ENCODE measurements around the gene PPIL3. TPM values are rescaled to one million over a fixed set of nuclear protein-coding genes. Genes with fewer than 3 reads are reported as not detected.

Gene PPIL3
- polyA plus RNA-seq, 1 donor from 2014 or later: 109 TPM

GRCh38 chr2:200839513-200839912 is 49.4 kb downstream of the PPIL3 start:
- H2AFZ ChIP-seq (ENCODE audit: low read depth, low read length): no peak overlapping the region
- H3K9ac ChIP-seq (ENCODE audit: low read length): no peak overlapping the region
- H3K79me2 ChIP-seq (replicated peaks; ENCODE audit: insufficient read depth, low read length): no peaks in the 10 kb centered on the region
- no peaks in the 10 kb centered on the region for H3K36me3 ChIP-seq (ENCODE audit: insufficient read depth, low read length)
- no peaks in the 10 kb centered on the region for H3K9me3 ChIP-seq (ENCODE audit: low read length)
- H3K27ac ChIP-seq (ENCODE audit: low read length): no peak overlapping the region
- no peaks in the 10 kb centered on the region for H4K20me1 ChIP-seq (ENCODE audit: insufficient read depth)
- no peaks in the 10 kb centered on the region for H3K9me2 ChIP-seq (ENCODE audit: insufficient read depth, low read length)
- no peak overlapping the region for H3K4me2 ChIP-seq (ENCODE audit: low read length)
- TF ChIP-seq EP300 (conservative IDR thresholded peaks at IDR 0.05; ENCODE audit: poor library complexity, severe bottlenecking) (no peak), CTCF (IDR thresholded peaks at IDR 0.05; ENCODE audit: poor library complexity, severe bottlenecking) (no peak), MXI1 (conservative IDR thresholded peaks at IDR 0.05; ENCODE audit: poor library complexity, severe bottlenecking) (no peak), TAF1 (IDR thresholded peaks at IDR 0.05; ENCODE audit: low read depth) (no peak), SMC3 (conservative IDR thresholded peaks at IDR 0.05; ENCODE audit: poor library complexity) (no peak), RAD21 (conservative IDR thresholded peaks at IDR 0.05) (no peak), POLR2AphosphoS5 (IDR thresholded peaks at IDR 0.05) (no peak), EZH2 (IDR thresholded peaks at IDR 0.05; ENCODE audit: borderline replicate concordance, insufficient read depth, low read length, poor library complexity, severe bottlenecking) (no peak), REST (IDR thresholded peaks at IDR 0.05; ENCODE audit: borderline replicate concordance) (no peak)
- H3K4me3 ChIP-seq (ENCODE audit: low read length): no peak overlapping the region
- H3K27me3 ChIP-seq (ENCODE audit: insufficient read depth, low read depth, low read length): no peaks in the 10 kb centered on the region
- H3F3A ChIP-seq (ENCODE audit: insufficient read depth, low read length, poor library complexity, severe bottlenecking): no peaks in the 10 kb centered on the region

- H4K20me1 ChIP-seq (ENCODE audit: insufficient read depth): no peaks in the 10 kb centered on the region
These were observed 54.2 kb downstream of the PPIL3 start for GRCh38 chr2:200834701-200835100.

More at GRCh38 chr2:200834701-200835100, 54.2 kb downstream of the PPIL3 start:
- no peaks in the 10 kb centered on the region for H3K27me3 ChIP-seq (ENCODE audit: insufficient read depth, low read depth, low read length)
- H3K9ac ChIP-seq (ENCODE audit: low read length): no peak overlapping the region
- H3K36me3 ChIP-seq (ENCODE audit: insufficient read depth, low read length): no peaks in the 10 kb centered on the region
- no peaks in the 10 kb centered on the region for H3K9me3 ChIP-seq (ENCODE audit: low read length)
- no peak overlapping the region for H3K4me2 ChIP-seq (ENCODE audit: low read length)
- no peaks in the 10 kb centered on the region for H3K79me2 ChIP-seq (replicated peaks; ENCODE audit: insufficient read depth, low read length)
- TF ChIP-seq EP300 (conservative IDR thresholded peaks at IDR 0.05; ENCODE audit: poor library complexity, severe bottlenecking) (no peak), MXI1 (conservative IDR thresholded peaks at IDR 0.05; ENCODE audit: poor library complexity, severe bottlenecking) (no peak), CTCF (IDR thresholded peaks at IDR 0.05; ENCODE audit: poor library complexity, severe bottlenecking) (no peak), TAF1 (IDR thresholded peaks at IDR 0.05; ENCODE audit: low read depth) (no peak), REST (IDR thresholded peaks at IDR 0.05; ENCODE audit: borderline replicate concordance) (no peak), POLR2AphosphoS5 (IDR thresholded peaks at IDR 0.05) (no peak), SMC3 (conservative IDR thresholded peaks at IDR 0.05; ENCODE audit: poor library complexity) (no peak), EZH2 (IDR thresholded peaks at IDR 0.05; ENCODE audit: borderline replicate concordance, insufficient read depth, low read length, poor library complexity, severe bottlenecking) (no peak), RAD21 (conservative IDR thresholded peaks at IDR 0.05) (no peak)
- no peak overlapping the region for H2AFZ ChIP-seq (ENCODE audit: low read depth, low read length)
- H3F3A ChIP-seq (ENCODE audit: insufficient read depth, low read length, poor library complexity, severe bottlenecking): no peaks in the 10 kb centered on the region
- H3K9me2 ChIP-seq (ENCODE audit: insufficient read depth, low read length): no peaks in the 10 kb centered on the region
- no peak overlapping the region for H3K4me3 ChIP-seq (ENCODE audit: low read length)
- H3K27ac ChIP-seq (ENCODE audit: low read length): no peak overlapping the region
